ENCODE data around the gene ARHGAP11A. TPM values are rescaled to one million over a fixed set of nuclear protein-coding genes. Genes with fewer than 3 reads are reported as not detected.

Gene ARHGAP11A
- total RNA-seq, 2 donors from 2014 or later, result 0.33 to 1.6 TPM

GRCh38 chr15:32642667-32643435 lies 27.5 kb downstream of the ARHGAP11A start:
- H3K4me3 ChIP-seq, result no peak overlapping the region
- TF ChIP-seq CTCF (IDR thresholded peaks at IDR 0.05), result no peak
- peaks cover 19% of the 10 kb centered on the region for H3K4me1 ChIP-seq
- no peaks in the 10 kb centered on the region for H3K36me3 ChIP-seq (replicated peaks in 1 of 2; ENCODE audit: insufficient read depth in 1 of 2, low read depth in 2 of 2)
- DNase-seq (no peak), ATAC-seq (no peak)
- H3K27ac ChIP-seq, result no peak overlapping the region
- intact Hi-C loops (cut with DNase I), result loop anchor here (10.0 kb wide), 1 partner anchor 62 kb away; no protein-coding TSS in a partner anchor
- H3K9me3 ChIP-seq, result no peaks in the 10 kb centered on the region
- no peaks in the 10 kb centered on the region for H3K27me3 ChIP-seq
- 55 to 61% methylated on average over 5 of the region's 5 CpGs for WGBS, 2 donors

GRCh38 chr15:32643907-32644445 lies 28.7 kb downstream of the ARHGAP11A start:
- H3K27me3 ChIP-seq, result no peaks in the 10 kb centered on the region
- 97 to 100% methylated on average over 1 of the region's 1 CpG for WGBS, 2 donors
- intact Hi-C loops (cut with DNase I), result loop anchor here (10.0 kb wide), 1 partner anchor 61 kb away; no protein-coding TSS in a partner anchor

GRCh38 chr15:32646291-32646690 lies 31.0 kb downstream of the ARHGAP11A start:
- H3K36me3 ChIP-seq (replicated peaks in 1 of 2; ENCODE audit: insufficient read depth in 1 of 2, low read depth in 2 of 2), result no peaks in the 10 kb centered on the region
- 28 to 36% methylated on average over 5 of the region's 5 CpGs for WGBS, 2 donors
- no peak overlapping the region for H3K4me3 ChIP-seq
- no peak for DNase-seq
- no peaks in the 10 kb centered on the region for H3K9me3 ChIP-seq
- no peaks in the 10 kb centered on the region for H3K27me3 ChIP-seq
- peaks cover 54% of the 10 kb centered on the region for H3K4me1 ChIP-seq
- no peak for ATAC-seq
- no peak overlapping the region for H3K27ac ChIP-seq
- TF ChIP-seq CTCF (IDR thresholded peaks at IDR 0.05) (no peak), POLR2A (IDR thresholded peaks at IDR 0.05) (no peak)
- intact Hi-C loops (cut with DNase I), result loop anchor here (10.0 kb wide), 1 partner anchor 59 kb away; no protein-coding TSS in a partner anchor

More at GRCh38 chr15:32643907-32644445, 28.7 kb downstream of the ARHGAP11A start:
- H3K4me1 ChIP-seq, result peaks cover 31% of the 10 kb centered on the region
- no peaks in the 10 kb centered on the region for H3K36me3 ChIP-seq (replicated peaks in 1 of 2; ENCODE audit: insufficient read depth in 1 of 2, low read depth in 2 of 2)
- no peak overlapping the region for H3K27ac ChIP-seq
- no peak for DNase-seq
- no peak overlapping the region for H3K4me3 ChIP-seq
- H3K9me3 ChIP-seq, result no peaks in the 10 kb centered on the region
- ATAC-seq, result no peak
- TF ChIP-seq POLR2A (IDR thresholded peaks at IDR 0.05) (no peak), CTCF (IDR thresholded peaks at IDR 0.05) (no peak)

GRCh38 chr15:32649342-32649741 lies 34.0 kb downstream of the ARHGAP11A start:
- Histone ChIP-seq H3K4me3 (no peak overlapping the region), H3K36me3 (replicated peaks in 1 of 2; ENCODE audit: insufficient read depth in 1 of 2, low read depth in 2 of 2) (no peaks in the 10 kb centered on the region), H3K9me3 (no peaks in the 10 kb centered on the region), H3K4me1 (peaks cover 72% of the 10 kb centered on the region), H3K27ac (peak overlapping the region in 3 of 4 donors; percentile 67 to 83 (median 79)), H3K27me3 (no peaks in the 10 kb centered on the region)
- ATAC-seq, result peak; percentile 21
- TF ChIP-seq POLR2A (IDR thresholded peaks at IDR 0.05) (no peak), CTCF (IDR thresholded peaks at IDR 0.05) (peak; percentile 6 to 55 (median 28))
- peak in 3 of 4 donors; percentile 33 to 50 (median 50) for DNase-seq
- WGBS, 2 donors, result 30 to 37% methylated on average over 5 of the region's 5 CpGs
- intact Hi-C loops (cut with DNase I), result loop anchor here (10.0 kb wide), 1 partner anchor 55 kb away; no protein-coding TSS in a partner anchor

Data from body of pancreas (tissue), 4 donors.